GM12878 (cell line): ENCODE data around the gene CBX7. TPM values are rescaled to one million over a fixed set of nuclear protein-coding genes. Genes with fewer than 3 reads are reported as not detected.
A peak's percentile ranks its signal among the peaks of the same experiment; 100 is the strongest.

ENCODE experiments used
- ATAC-seq: fragments of 200-7000 bp; cut with Tn5 transposase; 3 replicates; pipeline ENCODE4 v1.9.1; 2020; ENCODE audit warnings: mild to moderate bottlenecking, moderate library complexity
- BruUV-seq: library from RNA; stranded (reverse); fragments of 400-500 nt; replicated peaks from 2 replicates; lab custom pipeline; 2021; lab: Mats Ljungman, UMichigan
- CTCF ChIA-PET: fragments of 300-600 bp; sonication (Branson Sonifier 250); formaldehyde crosslinking; extraction: SDS; loops from one replicate; lab custom pipeline; 2021; ENCODE audit warnings: inconsistent platforms; lab: Yijun Ruan, JAX
- POLR2A ChIA-PET: fragments of 350-600 bp; formaldehyde crosslinking; extraction: SDS; loops from one replicate; lab custom pipeline; 2021; ENCODE audit warnings: inconsistent platforms; lab: Charles Lee
- RAD21 ChIA-PET: fragments of 300-600 bp; sonication (Branson Sonifier 250); formaldehyde crosslinking; loops from one replicate; lab custom pipeline; 2023; ENCODE audit warnings: antibody characterized with exemption; ENCODE audit not compliant: unreplicated experiment; lab: Charles Lee
- SMC1A ChIA-PET: fragments of 300-600 bp; sonication (Branson Sonifier 250); formaldehyde crosslinking; loops from one replicate; lab custom pipeline; 2023; ENCODE audit not compliant: unreplicated experiment, uncharacterized antibody; lab: Charles Lee
- DNase-seq: peaks from one replicate; pipeline ENCODE4 v3.0.0-alpha.2; 2011; ENCODE audit warnings: low read depth, low spot score
- FAIRE-seq: peaks from 3 replicates; lab custom pipeline; 2011; peaks lifted over from hg19 to GRCh38; lab: Jason Lieb, UNC
- H2AFZ ChIP-seq: 2 replicates; pipeline ENCODE4 v1.6.0; 2011; ENCODE audit warnings: low read depth, low read length, control low read depth; ENCODE audit not compliant: control insufficient read depth
- H3K27ac ChIP-seq: 2 replicates; pipeline ENCODE4 v1.5.1; 2011; ENCODE audit warnings: control low read depth; ENCODE audit not compliant: control insufficient read depth, insufficient read depth
- H3K27me3 ChIP-seq, 2 experiments: replicated peaks in 1 of 2; 2 replicates each; pipeline versions ENCODE4 v1.6.0 to v1.6.1; 2011; ENCODE audit warnings: low read length in 1 of 2; ENCODE audit not compliant: control insufficient read depth in 2 of 2, insufficient read depth in 2 of 2
- H3K36me3 ChIP-seq, 2 experiments: 2 replicates each; pipeline ENCODE4 v1.5.1; 2011; ENCODE audit warnings: low read length in 1 of 2; ENCODE audit not compliant: control insufficient read depth in 2 of 2, insufficient read depth in 2 of 2
- H3K4me1 ChIP-seq: 2 replicates; pipeline ENCODE4 v1.6.1; 2011; ENCODE audit warnings: mild to moderate bottlenecking, low read length, moderate library complexity, mixed read lengths; ENCODE audit not compliant: control insufficient read depth, insufficient read depth
- H3K4me2 ChIP-seq: 2 replicates; pipeline ENCODE4 v1.6.0; 2011; ENCODE audit warnings: control low read depth; ENCODE audit not compliant: control insufficient read depth, insufficient read depth
- H3K4me3 ChIP-seq: fragments of 200-600 bp; sonication (generic); 2 replicates; pipeline ENCODE4 v1.5.1; 2016
- H3K79me2 ChIP-seq: 2 replicates; pipeline ENCODE4 v1.6.0; 2011; ENCODE audit warnings: low read length; ENCODE audit not compliant: control insufficient read depth, insufficient read depth
- H3K9ac ChIP-seq: 2 replicates; pipeline ENCODE4 v1.8.0; 2011; ENCODE audit warnings: low read length, control low read depth, mixed read lengths; ENCODE audit not compliant: control insufficient read depth, insufficient read depth
- H3K9me3 ChIP-seq: replicated peaks from 3 replicates; pipeline ENCODE4 v1.5.1; 2011; ENCODE audit warnings: mild to moderate bottlenecking, low read length; ENCODE audit not compliant: control insufficient read depth, insufficient read depth
- H4K20me1 ChIP-seq: 2 replicates; pipeline ENCODE4 v1.6.0; 2011; ENCODE audit not compliant: control insufficient read depth, insufficient read depth
- RAD21 ChIP-seq: IDR thresholded peaks from 2 replicates; pipeline ENCODE4 v1.6.1; 2011; ENCODE audit warnings: mild to moderate bottlenecking, low read depth, low read length, moderate library complexity; ENCODE audit not compliant: insufficient read depth
- SMC3 ChIP-seq: IDR thresholded peaks from 2 replicates; pipeline ENCODE4 v1.6.1; 2011; ENCODE audit warnings: low read length, improper control_type of control experiment, borderline replicate concordance
- STAT3 ChIP-seq: IDR thresholded peaks from 2 replicates; pipeline ENCODE4 v1.6.1; 2011; ENCODE audit warnings: low read depth, low read length, improper control_type of control experiment
- WGBS: methylation state at CpG from one replicate; pipeline ENCODE4 v1.1.6; 2016; ENCODE audit warnings: low lambda C conversion rate; ENCODE audit not compliant: insufficient replicate concordance, insufficient coverage; ENCODE audit errors: missing lambda C conversion rate; 5-methylcytosine and 5-hydroxymethylcytosine counted together
- in situ Hi-C: fragments of 300-500 bp; cut with MboI; formaldehyde crosslinking; loops from 9 replicates; pipeline ENCODE4 v1.14.3; 2018; ENCODE audit warnings: mixed read lengths
- intact Hi-C: fragments of 100-400 bp; cut with micrococcal nuclease; formaldehyde crosslinking; loops from one replicate; pipeline ENCODE4 v1.14.2; 2022; ENCODE audit not compliant: unreplicated experiment
- polyA plus RNA-seq, 11 experiments: library from polyadenylated mRNA; depleted of rRNA in 4 of 11; unstranded in 6 of 11; stranded (reverse) in 5 of 11; fragments of >200 nt; fragmentation: Nextera tagmentation in 4 of 11; fragmentation: Illumina TruSeq in 1 of 11; extraction: Ambion mirVana in 4 of 11; extraction: Trizol in 1 of 11; gene quantifications; 1 replicate in 1 of 11; 2 replicates in 10 of 11; pipeline versions ENCODE4 v1.2.1 to v1.2.3, GENCODE V29; 2011 to 2016; ENCODE audit warnings: inconsistent platforms in 2 of 11, missing spikeins in 2 of 11, low read depth in 1 of 11
- total RNA-seq, 4 experiments: library from RNA; depleted of rRNA in 3 of 4; stranded (reverse); fragments of >200 nt in 3 of 4; fragmentation: Illumina TruSeq in 1 of 4; extraction: Trizol in 1 of 4; gene quantifications; 2 replicates each; pipeline versions ENCODE4 v1.2.1 to v1.2.3, GENCODE V29; 2013 to 2021
- TF ChIP-seq, protein P1 (sequence below), 3 experiments: IDR thresholded peaks in 2 of 3; conservative IDR thresholded peaks in 1 of 3; 2 replicates each; pipeline ENCODE4 v1.5.1; 2011; ENCODE audit warnings: low read depth in 3 of 3, low read length in 3 of 3, mild to moderate bottlenecking in 3 of 3, control low read depth in 2 of 3, moderate library complexity in 2 of 3, inconsistent platforms in 1 of 3, mixed read lengths in 1 of 3; ENCODE audit not compliant: control insufficient read depth in 2 of 3, insufficient read depth in 1 of 3; ENCODE audit errors: extremely low read depth in 1 of 3

The CBX7 gene
- total and polyA plus RNA-seq, 10 of the 15 experiments (the other 5 are each of a cell fraction or from before 2014, with no cell fraction given) = 0.18 to 17.2 (median 5.6) TPM

DNA sequence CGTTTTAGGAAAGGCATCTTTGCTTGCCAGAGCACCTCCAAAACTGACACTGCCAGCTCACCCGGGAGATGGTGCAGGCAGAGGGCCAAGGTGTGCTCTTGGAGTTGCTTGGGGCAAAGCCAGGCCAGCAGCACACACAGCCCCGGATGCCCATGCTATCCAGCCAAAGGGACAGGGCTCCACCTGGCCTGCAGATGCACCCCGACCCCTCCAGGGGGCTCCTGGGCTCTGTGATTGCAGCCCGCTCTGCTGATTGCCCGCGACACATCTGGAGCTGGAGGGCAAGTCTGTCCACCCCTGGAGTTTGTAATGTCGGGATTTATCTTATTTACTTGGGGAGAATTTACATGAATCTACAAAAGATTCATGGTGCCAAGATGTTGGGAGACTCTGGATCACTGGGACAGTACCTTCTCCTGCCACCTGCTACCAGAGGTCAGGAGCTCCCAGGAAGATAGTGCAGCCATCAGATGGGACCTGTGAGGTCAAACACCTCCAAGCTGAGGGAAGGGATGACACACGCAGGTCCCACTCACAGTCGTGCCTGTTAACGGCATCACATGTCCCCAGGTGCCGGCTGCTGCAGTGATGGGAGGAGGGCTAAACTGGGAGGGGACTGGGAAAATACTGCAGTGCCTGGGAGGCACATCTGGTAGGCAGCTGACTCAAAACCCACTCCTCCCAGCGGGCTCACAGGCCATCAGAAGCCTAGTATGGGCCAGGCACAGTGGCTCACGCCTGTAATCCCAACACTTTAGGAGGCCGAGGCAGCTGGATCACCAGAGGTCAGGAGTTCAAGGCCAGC lies 17.2 kb downstream of the CBX7 start:
- 68% methylated on average over 15 of the region's 15 CpGs for WGBS
- BruUV-seq = no TSS peak
- SMC1A ChIA-PET = interaction anchor here (0.8 to 1.9 kb wide), 7 partner anchors 9 to 182 kb away, joined by 3 to 5 read pairs (median 4); no protein-coding TSS in a partner anchor
- H3K4me2 ChIP-seq = no peak overlapping the region
- CTCF ChIA-PET = interaction anchor here (0.6 to 2.7 kb wide), 12 partner anchors 10 to 251 kb away, joined by 3 to 18 read pairs (median 4); partner anchors contain the start of gene RPL3
- no peaks in the 10 kb centered on the region for H4K20me1 ChIP-seq
- H3K4me3 ChIP-seq = no peak overlapping the region
- H3K36me3 ChIP-seq = no peaks in the 10 kb centered on the region; a peak in 1 of 4 replicates
- no peaks in the 10 kb centered on the region for H3K9me3 ChIP-seq
- FAIRE-seq (no peak), ATAC-seq (peak; percentile 96), DNase-seq (no peak)
- in situ Hi-C loops (no loop called here), intact Hi-C loops (no loop called here)
- TF ChIP-seq, protein P1, sequence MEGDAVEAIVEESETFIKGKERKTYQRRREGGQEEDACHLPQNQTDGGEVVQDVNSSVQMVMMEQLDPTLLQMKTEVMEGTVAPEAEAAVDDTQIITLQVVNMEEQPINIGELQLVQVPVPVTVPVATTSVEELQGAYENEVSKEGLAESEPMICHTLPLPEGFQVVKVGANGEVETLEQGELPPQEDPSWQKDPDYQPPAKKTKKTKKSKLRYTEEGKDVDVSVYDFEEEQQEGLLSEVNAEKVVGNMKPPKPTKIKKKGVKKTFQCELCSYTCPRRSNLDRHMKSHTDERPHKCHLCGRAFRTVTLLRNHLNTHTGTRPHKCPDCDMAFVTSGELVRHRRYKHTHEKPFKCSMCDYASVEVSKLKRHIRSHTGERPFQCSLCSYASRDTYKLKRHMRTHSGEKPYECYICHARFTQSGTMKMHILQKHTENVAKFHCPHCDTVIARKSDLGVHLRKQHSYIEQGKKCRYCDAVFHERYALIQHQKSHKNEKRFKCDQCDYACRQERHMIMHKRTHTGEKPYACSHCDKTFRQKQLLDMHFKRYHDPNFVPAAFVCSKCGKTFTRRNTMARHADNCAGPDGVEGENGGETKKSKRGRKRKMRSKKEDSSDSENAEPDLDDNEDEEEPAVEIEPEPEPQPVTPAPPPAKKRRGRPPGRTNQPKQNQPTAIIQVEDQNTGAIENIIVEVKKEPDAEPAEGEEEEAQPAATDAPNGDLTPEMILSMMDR (IDR thresholded peaks at IDR 0.05 in 2 of 3, conservative IDR thresholded peaks at IDR 0.05 in 1 of 3; ENCODE audit: control insufficient read depth in 2 of 3, extremely low read depth in 1 of 3, insufficient read depth in 1 of 3, low read depth in 3 of 3, low read length in 3 of 3) = peak; percentile 63 to 79 (median 68)
- no peak for TF ChIP-seq STAT3
- peak; percentile 59 for TF ChIP-seq RAD21
- TF ChIP-seq SMC3 = peak; percentile 58
- no peak overlapping the region for H3K9ac ChIP-seq
- H3K79me2 ChIP-seq = no peaks in the 10 kb centered on the region
- H2AFZ ChIP-seq = no peak overlapping the region
- H3K4me1 ChIP-seq = no peaks in the 10 kb centered on the region
- POLR2A ChIA-PET = interaction anchor here (0.7 to 1.5 kb wide), 2 partner anchors 13 to 180 kb away, joined by 3 read pairs; no protein-coding TSS in a partner anchor
- no peaks in the 10 kb centered on the region for H3K27me3 ChIP-seq
- no peak overlapping the region for H3K27ac ChIP-seq
- RAD21 ChIA-PET = interaction anchor here (0.6 to 1.9 kb wide), 6 partner anchors 13 to 176 kb away, joined by 3 to 7 read pairs (median 4); partner anchors contain the start of gene CBX7
